ENCODE results near the gene AUTS2. TPM values are rescaled to one million over a fixed set of nuclear protein-coding genes. Genes with fewer than 3 reads are reported as not detected.

Gene AUTS2
- total and polyA plus RNA-seq, 4 donors = 4.9 to 24.4 (median 7.0) TPM

DNA sequence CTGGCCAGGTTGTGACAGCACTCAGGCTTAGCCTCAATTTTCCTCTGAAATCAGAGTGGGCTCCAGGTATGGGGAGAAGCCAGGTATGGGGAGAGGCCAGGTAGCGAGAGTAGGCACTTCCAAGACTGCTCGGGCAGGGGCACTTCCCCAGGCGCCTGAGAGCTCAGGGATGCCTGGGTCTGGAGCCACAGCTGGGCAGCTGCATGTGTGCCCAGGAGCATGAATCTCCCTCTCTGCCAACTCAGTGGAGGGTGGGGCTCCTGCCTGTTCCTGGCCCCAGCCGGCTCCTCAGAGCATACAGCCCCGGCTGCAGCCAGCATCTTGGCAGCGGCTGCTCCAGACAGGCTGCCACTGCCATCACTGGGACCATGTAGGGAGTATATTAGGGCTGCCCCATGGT is 313.9 kb downstream of the AUTS2 start:
- Histone ChIP-seq H3K27me3 (ENCODE audit: control insufficient read depth in 4 of 4, insufficient read depth in 4 of 4, low read length in 3 of 4) (no peaks in the 10 kb centered on the region), H3K4me3 (ENCODE audit: low read depth in 1 of 3, low read length in 3 of 3) (no peak overlapping the region), H3K9ac (ENCODE audit: low read depth in 1 of 2, low read length in 2 of 2) (no peak overlapping the region), H3K4me1 (ENCODE audit: control insufficient read depth in 4 of 4, insufficient read depth in 4 of 4, low read length in 3 of 4) (no peaks in the 10 kb centered on the region), H3K27ac (ENCODE audit: low read depth in 1 of 2, low read length in 2 of 2) (no peak overlapping the region), H3K36me3 (ENCODE audit: control insufficient read depth in 4 of 4, insufficient read depth in 3 of 4, low read depth in 1 of 4, low read length in 3 of 4) (no peaks in the 10 kb centered on the region), H3K9me3 (ENCODE audit: control insufficient read depth in 4 of 4, low read length in 3 of 4) (peaks cover 2 to 10% (median 5%) of the 10 kb centered on the region in 4 donors)
- TF ChIP-seq EGR1 (IDR thresholded peaks at IDR 0.05; ENCODE audit: low read depth in 2 of 2) = no peak
- TF ChIP-seq, protein P1, sequence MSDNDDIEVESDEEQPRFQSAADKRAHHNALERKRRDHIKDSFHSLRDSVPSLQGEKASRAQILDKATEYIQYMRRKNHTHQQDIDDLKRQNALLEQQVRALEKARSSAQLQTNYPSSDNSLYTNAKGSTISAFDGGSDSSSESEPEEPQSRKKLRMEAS (IDR thresholded peaks at IDR 0.05) = no peak
- no peak for TF ChIP-seq GABPA (IDR thresholded peaks at IDR 0.05 in 1 of 2, conservative IDR thresholded peaks at IDR 0.05 in 1 of 2)
- TF ChIP-seq, protein P2, sequence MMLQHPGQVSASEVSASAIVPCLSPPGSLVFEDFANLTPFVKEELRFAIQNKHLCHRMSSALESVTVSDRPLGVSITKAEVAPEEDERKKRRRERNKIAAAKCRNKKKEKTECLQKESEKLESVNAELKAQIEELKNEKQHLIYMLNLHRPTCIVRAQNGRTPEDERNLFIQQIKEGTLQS (IDR thresholded peaks at IDR 0.05) = no peak
- TF ChIP-seq RAD21 (IDR thresholded peaks at IDR 0.05) = no peak
- TF ChIP-seq RXRA (IDR thresholded peaks at IDR 0.05) = no peak
- no peak for TF ChIP-seq NR2F2 (IDR thresholded peaks at IDR 0.05)
- no peak for TF ChIP-seq FOXA2 (IDR thresholded peaks at IDR 0.05)
- no peak for TF ChIP-seq HNF4A (conservative IDR thresholded peaks at IDR 0.05)
- TF ChIP-seq YY1 (IDR thresholded peaks at IDR 0.05) = no peak
- TF ChIP-seq CTCF (IDR thresholded peaks at IDR 0.05; ENCODE audit: low read depth, low read length, missing input control) = no peak
- TF ChIP-seq FOXA1 (IDR thresholded peaks at IDR 0.05) = no peak
- TF ChIP-seq SP1 (IDR thresholded peaks at IDR 0.05) = no peak
- TF ChIP-seq JUND (IDR thresholded peaks at IDR 0.05) = no peak
- TF ChIP-seq TAF1 (conservative IDR thresholded peaks at IDR 0.05) = no peak
- WGBS = 95% methylated on average over 6 of the region's 6 CpGs
- no peak for DNase-seq (ENCODE audit: low spot score)

DNA sequence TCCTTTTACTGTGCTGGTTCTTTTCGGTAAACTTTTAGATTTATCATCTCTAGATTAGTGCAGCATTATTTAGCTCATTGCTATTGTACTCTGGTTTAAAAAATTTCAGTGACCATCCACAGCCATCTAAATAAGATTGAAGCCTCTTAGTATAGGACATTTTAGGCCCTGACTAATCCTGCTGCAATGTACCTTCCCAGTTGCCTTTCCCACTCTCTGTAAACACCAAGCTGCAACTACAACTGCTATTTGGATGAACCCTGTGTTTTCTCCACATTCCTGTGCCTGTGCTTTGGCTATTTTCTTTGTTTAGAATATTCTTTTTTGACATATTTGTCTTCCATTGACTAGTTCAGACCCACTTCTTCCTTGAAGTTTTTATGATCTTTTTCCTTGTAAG is 314.6 kb downstream of the AUTS2 start:
- 73% methylated on average over 1 of the region's 1 CpG for WGBS
- H3K9me3 ChIP-seq (ENCODE audit: control insufficient read depth in 4 of 4, low read length in 3 of 4) = peaks cover 2 to 10% (median 5%) of the 10 kb centered on the region in 4 donors
- no peak overlapping the region for H3K4me3 ChIP-seq (ENCODE audit: low read depth in 1 of 3, low read length in 3 of 3)
- no peak overlapping the region for H3K27ac ChIP-seq (ENCODE audit: low read depth in 1 of 2, low read length in 2 of 2)
- no peaks in the 10 kb centered on the region for H3K4me1 ChIP-seq (ENCODE audit: control insufficient read depth in 4 of 4, insufficient read depth in 4 of 4, low read length in 3 of 4)
- no peak for DNase-seq (ENCODE audit: low spot score)
- no peak for TF ChIP-seq HNF4A (conservative IDR thresholded peaks at IDR 0.05)
- TF ChIP-seq YY1 (IDR thresholded peaks at IDR 0.05) = no peak
- TF ChIP-seq SP1 (IDR thresholded peaks at IDR 0.05) = no peak
- no peak for TF ChIP-seq HNF4G (IDR thresholded peaks at IDR 0.05)
- TF ChIP-seq, protein P3, sequence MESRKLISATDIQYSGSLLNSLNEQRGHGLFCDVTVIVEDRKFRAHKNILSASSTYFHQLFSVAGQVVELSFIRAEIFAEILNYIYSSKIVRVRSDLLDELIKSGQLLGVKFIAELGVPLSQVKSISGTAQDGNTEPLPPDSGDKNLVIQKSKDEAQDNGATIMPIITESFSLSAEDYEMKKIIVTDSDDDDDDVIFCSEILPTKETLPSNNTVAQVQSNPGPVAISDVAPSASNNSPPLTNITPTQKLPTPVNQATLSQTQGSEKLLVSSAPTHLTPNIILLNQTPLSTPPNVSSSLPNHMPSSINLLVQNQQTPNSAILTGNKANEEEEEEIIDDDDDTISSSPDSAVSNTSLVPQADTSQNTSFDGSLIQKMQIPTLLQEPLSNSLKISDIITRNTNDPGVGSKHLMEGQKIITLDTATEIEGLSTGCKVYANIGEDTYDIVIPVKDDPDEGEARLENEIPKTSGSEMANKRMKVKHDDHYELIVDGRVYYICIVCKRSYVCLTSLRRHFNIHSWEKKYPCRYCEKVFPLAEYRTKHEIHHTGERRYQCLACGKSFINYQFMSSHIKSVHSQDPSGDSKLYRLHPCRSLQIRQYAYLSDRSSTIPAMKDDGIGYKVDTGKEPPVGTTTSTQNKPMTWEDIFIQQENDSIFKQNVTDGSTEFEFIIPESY (IDR thresholded peaks at IDR 0.05) = no peak
- TF ChIP-seq NR2F2 (IDR thresholded peaks at IDR 0.05) = no peak
- TF ChIP-seq RAD21 (IDR thresholded peaks at IDR 0.05) = no peak
- no peak for TF ChIP-seq CTCF (IDR thresholded peaks at IDR 0.05; ENCODE audit: low read depth, low read length, missing input control)
- no peak for TF ChIP-seq GABPA (IDR thresholded peaks at IDR 0.05 in 1 of 2, conservative IDR thresholded peaks at IDR 0.05 in 1 of 2)
- no peak for TF ChIP-seq JUND (IDR thresholded peaks at IDR 0.05)
- no peak for TF ChIP-seq EGR1 (IDR thresholded peaks at IDR 0.05; ENCODE audit: low read depth in 2 of 2)
- TF ChIP-seq RXRA (IDR thresholded peaks at IDR 0.05) = no peak
- TF ChIP-seq, protein P2 (IDR thresholded peaks at IDR 0.05) = no peak
- no peak for TF ChIP-seq FOXA1 (IDR thresholded peaks at IDR 0.05)
- no peak overlapping the region for H3K9ac ChIP-seq (ENCODE audit: low read depth in 1 of 2, low read length in 2 of 2)
- no peaks in the 10 kb centered on the region for H3K27me3 ChIP-seq (ENCODE audit: control insufficient read depth in 4 of 4, insufficient read depth in 4 of 4, low read length in 3 of 4)
- H3K36me3 ChIP-seq (ENCODE audit: control insufficient read depth in 4 of 4, insufficient read depth in 3 of 4, low read depth in 1 of 4, low read length in 3 of 4) = no peaks in the 10 kb centered on the region
